Mammary epithelial cell (primary cell): ENCODE results near the gene ZNF57.

Experiments used
- CTCF ChIP-seq, 2 donors: IDR thresholded peaks in 1 of 2; conservative IDR thresholded peaks in 1 of 2; 2 replicates each; pipeline ENCODE4 v1.5.1; 2011 to 2012; ENCODE audit warnings: inconsistent platforms in 2 of 2, low read length in 2 of 2, mild to moderate bottlenecking in 2 of 2, control low read depth in 1 of 2, low read depth in 1 of 2; ENCODE audit not compliant: insufficient read depth in 1 of 2; ENCODE audit errors: extremely low read depth in 1 of 2
- EZH2 ChIP-seq: IDR thresholded peaks from 2 replicates; pipeline ENCODE4 v1.6.1; 2012; ENCODE audit warnings: low read length, inconsistent platforms, borderline replicate concordance

GRCh38 chr19:2944775-2945574 lies 44.2 kb downstream of the ZNF57 start, which contains the start of gene ZNF77:
- TF ChIP-seq CTCF (conservative IDR thresholded peaks at IDR 0.05 in 1 of 2, IDR thresholded peaks at IDR 0.05 in 1 of 2; ENCODE audit: extremely low read depth in 1 of 2, insufficient read depth in 1 of 2, low read depth in 1 of 2, low read length in 2 of 2) (no peak), EZH2 (no peak)
